GM12891 (cell line): Measurements from ENCODE around the gene CYFIP1.

Experiments used
- PAX5 ChIP-seq: IDR thresholded peaks from 2 replicates; pipeline ENCODE4 v1.6.1; 2011; ENCODE audit warnings: low read length, moderate library complexity, mild to moderate bottlenecking; ENCODE audit not compliant: insufficient read depth, severe bottlenecking
- POLR2A ChIP-seq: IDR thresholded peaks from 2 replicates; pipeline ENCODE4 v1.6.1; 2011; ENCODE audit warnings: low read depth, low read length, control low read depth
- POLR2AphosphoS5 ChIP-seq: IDR thresholded peaks from 2 replicates; pipeline ENCODE4 v1.6.1; 2011; ENCODE audit warnings: low read depth, low read length, control low read depth
- POU2F2 ChIP-seq: IDR thresholded peaks from 2 replicates; pipeline ENCODE4 v1.6.1; 2011; ENCODE audit warnings: low read depth, mild to moderate bottlenecking, control low read depth, low read length, moderate library complexity
- SPI1 ChIP-seq: IDR thresholded peaks from 2 replicates; pipeline ENCODE4 v1.6.1; 2011; ENCODE audit warnings: low read depth, low read length, control low read depth
- TAF1 ChIP-seq: IDR thresholded peaks from 2 replicates; pipeline ENCODE4 v1.6.1; 2011; ENCODE audit warnings: low read depth, low read length, control low read depth

DNA sequence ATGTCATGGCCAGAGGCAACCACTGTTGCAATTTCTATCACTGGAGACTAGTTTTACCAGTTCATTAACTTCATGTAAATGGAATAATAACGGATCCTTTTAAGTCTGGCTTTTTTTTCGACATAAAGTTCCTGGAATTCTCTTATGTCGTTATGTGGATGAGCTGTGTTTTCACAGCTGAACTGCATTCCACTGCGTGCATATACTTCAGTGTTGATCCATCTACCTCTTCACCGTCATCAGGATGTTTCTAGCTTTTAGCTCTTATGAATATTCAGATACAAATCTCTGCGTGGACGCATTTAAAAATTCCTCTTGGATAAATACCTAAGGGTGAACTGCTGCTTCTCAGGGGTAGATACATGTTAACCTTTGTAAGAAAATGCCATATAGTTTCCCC lies 15.6 kb upstream of the CYFIP1 start:
- TF ChIP-seq POLR2AphosphoS5 (no peak), POU2F2 (no peak), POLR2A (no peak), TAF1 (no peak), SPI1 (no peak), PAX5 (no peak)
